Common myeloid progenitor, CD34-positive (primary cell): ENCODE data around the gene SCARB1.

ENCODE experiments used
- CTCF ChIA-PET: fragments of 350-600 bp; sonication (Branson Sonifier 250); formaldehyde crosslinking; loops from one replicate; lab custom pipeline; 2021; ENCODE audit warnings: antibody characterized with exemption; lab: Charles Lee
- POLR2A ChIA-PET: fragments of 350-600 bp; sonication (Branson Sonifier 250); formaldehyde crosslinking; loops from one replicate; lab custom pipeline; 2021; ENCODE audit warnings: antibody characterized with exemption; lab: Charles Lee
- DNase-seq, 3 donors: peaks; one replicate each; pipeline versions ENCODE4 v3.0.0 to v3.0.0-alpha.2; 2013
- H3K27ac ChIP-seq, 2 experiments: 1 replicate in 1 of 2; 2 replicates in 1 of 2; pipeline ENCODE4 v1.7.0; 2013; ENCODE audit warnings: inconsistent platforms in 2 of 2, low read length in 2 of 2, mild to moderate bottlenecking in 2 of 2, low read depth in 1 of 2, moderate library complexity in 1 of 2; ENCODE audit not compliant: severe bottlenecking in 2 of 2, insufficient read depth in 1 of 2, poor library complexity in 1 of 2
- H3K27me3 ChIP-seq, 5 experiments: replicated peaks in 2 of 5; 1 replicate in 3 of 5; 2 replicates in 2 of 5; pipeline versions ENCODE4 v1.6.1 to v1.7.0; 2013; ENCODE audit warnings: low read length in 4 of 5, mild to moderate bottlenecking in 2 of 5, moderate library complexity in 2 of 5, inconsistent platforms in 1 of 5; ENCODE audit not compliant: insufficient read depth in 5 of 5, control insufficient read depth in 4 of 5
- H3K36me3 ChIP-seq, 4 experiments: 1 replicate in 2 of 4; 2 replicates in 2 of 4; pipeline versions ENCODE4 v1.6.1 to v1.7.0; 2013; ENCODE audit warnings: low read length in 3 of 4, control low read depth in 1 of 4, mild to moderate bottlenecking in 1 of 4; ENCODE audit not compliant: control insufficient read depth in 4 of 4, insufficient read depth in 4 of 4
- H3K4me1 ChIP-seq, 4 experiments: 1 replicate in 3 of 4; 2 replicates in 1 of 4; pipeline versions ENCODE4 v1.6.1 to v1.7.1; 2013; ENCODE audit warnings: low read length in 3 of 4, mild to moderate bottlenecking in 3 of 4, control low read depth in 1 of 4, inconsistent platforms in 1 of 4, moderate library complexity in 1 of 4; ENCODE audit not compliant: control insufficient read depth in 4 of 4, insufficient read depth in 4 of 4; ENCODE audit errors: control extremely low read depth in 1 of 4
- H3K4me3 ChIP-seq, 7 experiments: 1 replicate in 4 of 7; 2 replicates in 3 of 7; pipeline versions ENCODE4 v1.5.1 to v1.7.0; 2013; ENCODE audit warnings: mild to moderate bottlenecking in 7 of 7, low read length in 6 of 7, moderate library complexity in 6 of 7, inconsistent platforms in 2 of 7, low read depth in 2 of 7, control low read depth in 1 of 7; ENCODE audit not compliant: insufficient read depth in 4 of 7, control insufficient read depth in 1 of 7; ENCODE audit errors: extremely low read depth in 1 of 7
- H3K9me3 ChIP-seq, 5 experiments: 1 replicate in 4 of 5; 2 replicates in 1 of 5; pipeline versions ENCODE4 v1.6.1 to v1.7.1; 2013; ENCODE audit warnings: low read length in 4 of 5, mild to moderate bottlenecking in 2 of 5, inconsistent platforms in 1 of 5, low read depth in 1 of 5, moderate library complexity in 1 of 5; ENCODE audit not compliant: control insufficient read depth in 4 of 5, insufficient read depth in 2 of 5; ENCODE audit errors: control extremely low read depth in 1 of 5
- WGBS: methylation state at CpG from one replicate; pipeline ENCODE4 v1.1.5; 2013; ENCODE audit not compliant: insufficient coverage; 5-methylcytosine and 5-hydroxymethylcytosine counted together

The SCARB1 gene

GRCh38 chr12:124813782-124814181, 49.9 kb downstream of the SCARB1 start:
- no peak for DNase-seq
- no peaks in the 10 kb centered on the region for H3K27me3 ChIP-seq
- ChIA-PET CTCF (interaction anchor here (1.2 kb wide), 1 partner anchor 43 kb away, joined by 3 read pairs; no protein-coding TSS in a partner anchor), POLR2A (no interaction called here)
- WGBS, result 100% methylated on average over 3 of the region's 3 CpGs
- no peak overlapping the region for H3K4me3 ChIP-seq
- no peak overlapping the region for H3K27ac ChIP-seq
- H3K9me3 ChIP-seq, result peaks cover 0 to 6% (median 0%) of the 10 kb centered on the region in 5 experiments
- H3K36me3 ChIP-seq, result peaks cover 0 to 73% (median 47%) of the 10 kb centered on the region in 4 experiments
- no peaks in the 10 kb centered on the region for H3K4me1 ChIP-seq

GRCh38 chr12:124812979-124813378, 50.7 kb downstream of the SCARB1 start:
- DNase-seq, result no peak
- no CpG with 5 or more reads among the region's 2 CpGs for WGBS
- Histone ChIP-seq H3K4me3 (no peak overlapping the region), H3K27me3 (no peaks in the 10 kb centered on the region), H3K4me1 (no peaks in the 10 kb centered on the region), H3K27ac (no peak overlapping the region), H3K36me3 (peaks cover 0 to 73% (median 47%) of the 10 kb centered on the region in 4 experiments), H3K9me3 (peaks cover 0 to 6% (median 0%) of the 10 kb centered on the region in 5 experiments)
- ChIA-PET POLR2A (no interaction called here), CTCF (interaction anchor here (1.2 to 1.4 kb wide), 2 partner anchors 21 to 44 kb away, joined by 3 read pairs; no protein-coding TSS in a partner anchor)

- peaks cover 0 to 76% (median 50%) of the 10 kb centered on the region in 4 experiments for H3K36me3 ChIP-seq
- CTCF ChIA-PET, result interaction anchor here (1.4 kb wide), 1 partner anchor 20 kb away, joined by 3 read pairs; no protein-coding TSS in a partner anchor
- no peak for DNase-seq
- no peak overlapping the region for H3K27ac ChIP-seq
- no peaks in the 10 kb centered on the region for H3K4me1 ChIP-seq
- POLR2A ChIA-PET, result no interaction called here
- H3K9me3 ChIP-seq, result peaks cover 0 to 6% (median 0%) of the 10 kb centered on the region in 5 experiments
- 95% methylated on average over 9 of the region's 9 CpGs for WGBS
- no peak overlapping the region for H3K4me3 ChIP-seq
- no peaks in the 10 kb centered on the region for H3K27me3 ChIP-seq
These were observed 51.3 kb downstream of the SCARB1 start for GRCh38 chr12:124812356-124812755.

- POLR2A ChIA-PET, result no interaction called here
These were observed 52.0 kb downstream of the SCARB1 start for GRCh38 chr12:124811633-124812032.

DNA sequence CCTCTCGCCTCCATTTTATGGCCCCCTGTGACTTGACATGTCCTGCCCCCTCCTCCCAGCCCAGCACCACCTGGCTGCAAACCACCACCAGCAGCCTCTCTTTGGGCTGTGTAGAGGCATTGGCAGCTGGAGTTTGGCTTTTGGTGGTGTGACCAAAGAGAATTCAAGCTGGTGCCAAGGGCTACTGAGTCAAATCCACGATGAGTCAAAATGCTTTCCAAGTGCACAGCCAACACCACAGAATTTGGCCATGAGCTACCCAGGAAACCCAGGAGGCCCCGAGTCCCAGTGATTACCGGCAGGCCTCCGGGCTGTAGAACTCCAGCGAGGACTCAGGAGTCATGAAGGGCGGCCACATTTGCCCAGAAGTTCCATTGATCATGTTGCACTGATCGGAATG, 53.8 kb downstream of the SCARB1 start:
- ChIA-PET POLR2A (no interaction called here), CTCF (no interaction called here)
- H3K4me3 ChIP-seq, result no peak overlapping the region
- peaks cover 0 to 6% (median 0%) of the 10 kb centered on the region in 5 experiments for H3K9me3 ChIP-seq
- H3K27me3 ChIP-seq, result no peaks in the 10 kb centered on the region
- no peak overlapping the region for H3K27ac ChIP-seq
- H3K4me1 ChIP-seq, result no peaks in the 10 kb centered on the region
- WGBS, result 97% methylated on average over 7 of the region's 8 CpGs
- H3K36me3 ChIP-seq, result peaks cover 0 to 81% (median 54%) of the 10 kb centered on the region in 4 experiments
- no peak for DNase-seq

More at GRCh38 chr12:124811633-124812032, 52.0 kb downstream of the SCARB1 start:
- CTCF ChIA-PET, result interaction anchor here (1.4 kb wide), 1 partner anchor 20 kb away, joined by 3 read pairs; no protein-coding TSS in a partner anchor
- Histone ChIP-seq H3K4me3 (no peak overlapping the region), H3K27me3 (no peaks in the 10 kb centered on the region), H3K9me3 (peaks cover 0 to 6% (median 0%) of the 10 kb centered on the region in 5 experiments), H3K4me1 (no peaks in the 10 kb centered on the region), H3K27ac (no peak overlapping the region), H3K36me3 (peaks cover 0 to 77% (median 50%) of the 10 kb centered on the region in 4 experiments)
- DNase-seq, result no peak
- 93% methylated on average over 5 of the region's 13 CpGs for WGBS

DNA sequence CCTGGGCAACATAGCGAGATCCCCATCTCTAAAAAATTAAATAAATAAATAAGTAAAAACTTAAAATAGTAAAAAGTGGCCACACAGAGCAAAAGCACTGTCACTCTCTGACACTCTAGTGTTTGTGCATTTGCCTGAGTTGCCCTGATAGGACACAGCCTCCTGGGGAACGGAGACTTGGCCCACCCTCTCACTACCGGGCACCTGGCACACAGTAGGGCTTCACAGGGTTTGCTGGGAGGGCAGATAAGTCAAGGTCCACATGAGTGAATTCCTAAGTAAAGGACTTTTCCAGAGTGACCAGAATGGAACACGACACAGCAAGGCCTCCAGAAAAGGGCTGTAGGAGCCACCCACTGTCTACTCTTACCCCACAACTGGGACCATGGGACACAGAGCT, 54.3 kb downstream of the SCARB1 start:
- 100% methylated on average over 2 of the region's 4 CpGs for WGBS
- Histone ChIP-seq H3K27ac (no peak overlapping the region), H3K36me3 (peaks cover 0 to 81% (median 52%) of the 10 kb centered on the region in 4 experiments), H3K4me3 (no peak overlapping the region), H3K27me3 (no peaks in the 10 kb centered on the region), H3K4me1 (no peaks in the 10 kb centered on the region), H3K9me3 (peaks cover 0 to 6% (median 0%) of the 10 kb centered on the region in 5 experiments)
- POLR2A ChIA-PET, result no interaction called here
- DNase-seq, result no peak
- CTCF ChIA-PET, result no interaction called here

- Histone ChIP-seq H3K27ac (no peak overlapping the region), H3K36me3 (peaks cover 0 to 78% (median 44%) of the 10 kb centered on the region in 4 experiments), H3K9me3 (peaks cover 0 to 4% (median 0%) of the 10 kb centered on the region in 5 experiments), H3K4me1 (no peaks in the 10 kb centered on the region), H3K4me3 (no peak overlapping the region), H3K27me3 (no peaks in the 10 kb centered on the region)
- 100% methylated on average over 2 of the region's 2 CpGs for WGBS
- no peak for DNase-seq
- ChIA-PET POLR2A (no interaction called here), CTCF (interaction anchor here (0.9 kb wide), 1 partner anchor 10 kb away, joined by 4 read pairs; no protein-coding TSS in a partner anchor)
These were observed 55.4 kb downstream of the SCARB1 start for GRCh38 chr12:124808272-124808671.
